Peyer's patch (tissue), 4 donors: ENCODE measurements around the gene KDM6A.

Source experiments
- CTCF ChIP-seq, 6 experiments: fragments of 450-650 bp in 4 of 6; fragments of 200-600 bp in 2 of 6; sonication (generic) in 1 of 6; IDR thresholded peaks; one replicate each; pipeline ENCODE4 v1.5.1; 2017 to 2019; ENCODE audit warnings: antibody characterized with exemption in 6 of 6, mild to moderate bottlenecking in 3 of 6, moderate library complexity in 1 of 6
- POLR2A ChIP-seq, 2 donors: fragments of 450-650 bp; IDR thresholded peaks; one replicate each; pipeline ENCODE4 v1.5.1; 2017; ENCODE audit warnings: antibody characterized with exemption in 2 of 2, mild to moderate bottlenecking in 2 of 2, moderate library complexity in 2 of 2

GRCh38 chrX:45134775-45135174 lies 261.8 kb downstream of the KDM6A start:
- TF ChIP-seq CTCF (IDR thresholded peaks at IDR 0.05) (no peak), POLR2A (IDR thresholded peaks at IDR 0.05) (no peak)
